ENCODE results near the gene ALK. TPM values are rescaled to one million over a fixed set of nuclear protein-coding genes. Genes with fewer than 3 reads are reported as not detected.

Gene ALK
- total RNA-seq, 1 donor from 2014 or later = not detected

- Mint-ChIP-seq H3K27me3 (peaks cover 15% of the 10 kb centered on the region), H3K36me3 (ENCODE audit: insufficient read depth) (no peaks in the 10 kb centered on the region), H3K4me3 (ENCODE audit: low read depth) (no peak overlapping the region), H3K27ac (no peak overlapping the region), H3K9me3 (ENCODE audit: low read depth) (no peaks in the 10 kb centered on the region), H3K4me1 (ENCODE audit: low read depth) (no peaks in the 10 kb centered on the region)
- DNase-seq (ENCODE audit: low spot score, unreplicated experiment) = no peak
- no peak for TF ChIP-seq CTCF (IDR thresholded peaks at IDR 0.05; ENCODE audit: unreplicated experiment)
These were observed 558.3 kb downstream of the ALK start for GRCh38 chr2:29363111-29363510.

GRCh38 chr2:29361231-29361630 lies 560.2 kb downstream of the ALK start:
- Mint-ChIP-seq H3K4me3 (ENCODE audit: low read depth) (no peak overlapping the region), H3K4me1 (ENCODE audit: low read depth) (no peaks in the 10 kb centered on the region), H3K27me3 (peaks cover 15% of the 10 kb centered on the region), H3K27ac (no peak overlapping the region), H3K9me3 (ENCODE audit: low read depth) (no peaks in the 10 kb centered on the region), H3K36me3 (ENCODE audit: insufficient read depth) (no peaks in the 10 kb centered on the region)
- no peak for DNase-seq (ENCODE audit: low spot score, unreplicated experiment)
- TF ChIP-seq CTCF (IDR thresholded peaks at IDR 0.05; ENCODE audit: unreplicated experiment) = no peak

- H3K27me3 Mint-ChIP-seq = peaks cover 15% of the 10 kb centered on the region
- H3K4me1 Mint-ChIP-seq (ENCODE audit: low read depth) = no peaks in the 10 kb centered on the region
- H3K27ac Mint-ChIP-seq = no peak overlapping the region
- H3K36me3 Mint-ChIP-seq (ENCODE audit: insufficient read depth) = no peaks in the 10 kb centered on the region
- no peak for DNase-seq (ENCODE audit: low spot score, unreplicated experiment)
- no peak for TF ChIP-seq CTCF (IDR thresholded peaks at IDR 0.05; ENCODE audit: unreplicated experiment)
- no peaks in the 10 kb centered on the region for H3K9me3 Mint-ChIP-seq (ENCODE audit: low read depth)
- no peak overlapping the region for H3K4me3 Mint-ChIP-seq (ENCODE audit: low read depth)
These were observed 561.2 kb downstream of the ALK start for GRCh38 chr2:29360016-29360784.

- H3K36me3 Mint-ChIP-seq (ENCODE audit: insufficient read depth) = no peaks in the 10 kb centered on the region
- H3K9me3 Mint-ChIP-seq (ENCODE audit: low read depth) = no peaks in the 10 kb centered on the region
- peaks cover 2% of the 10 kb centered on the region for H3K4me1 Mint-ChIP-seq (ENCODE audit: low read depth)
- TF ChIP-seq CTCF (IDR thresholded peaks at IDR 0.05; ENCODE audit: unreplicated experiment) = no peak
- no peak for DNase-seq (ENCODE audit: low spot score, unreplicated experiment)
- H3K4me3 Mint-ChIP-seq (ENCODE audit: low read depth) = no peak overlapping the region
- H3K27ac Mint-ChIP-seq = no peak overlapping the region
- peaks cover 4% of the 10 kb centered on the region for H3K27me3 Mint-ChIP-seq
These were observed 567.9 kb downstream of the ALK start for GRCh38 chr2:29353403-29353991.

GRCh38 chr2:29351916-29352591 lies 569.3 kb downstream of the ALK start:
- DNase-seq (ENCODE audit: low spot score, unreplicated experiment) = no peak
- H3K27ac Mint-ChIP-seq = no peak overlapping the region
- H3K4me1 Mint-ChIP-seq (ENCODE audit: low read depth) = peaks cover 2% of the 10 kb centered on the region
- no peak overlapping the region for H3K4me3 Mint-ChIP-seq (ENCODE audit: low read depth)
- peaks cover 9% of the 10 kb centered on the region for H3K27me3 Mint-ChIP-seq
- H3K9me3 Mint-ChIP-seq (ENCODE audit: low read depth) = no peaks in the 10 kb centered on the region
- H3K36me3 Mint-ChIP-seq (ENCODE audit: insufficient read depth) = no peaks in the 10 kb centered on the region
- no peak for TF ChIP-seq CTCF (IDR thresholded peaks at IDR 0.05; ENCODE audit: unreplicated experiment)
